K562 (cell line): ENCODE results near the gene CWC22. TPM values are rescaled to one million over a fixed set of nuclear protein-coding genes. Genes with fewer than 3 reads are reported as not detected.
A peak's percentile ranks its signal among the peaks of the same experiment; 100 is the strongest.

Source experiments
- ATAC-seq: fragments of 200-7000 bp; cut with Tn5 transposase; 3 replicates; pipeline ENCODE4 v1.9.1; 2020; ENCODE audit warnings: moderate library complexity
- BruUV-seq: library from RNA; stranded (reverse); fragments of 400-500 nt; replicated peaks from 2 replicates; lab custom pipeline; 2021; lab: Mats Ljungman, UMichigan
- CTCF ChIA-PET: fragments of 300-600 bp; formaldehyde crosslinking; extraction: SDS; loops from one replicate; lab custom pipeline; 2021; ENCODE audit warnings: low intra/inter-chr PET ratio; lab: Yijun Ruan, JAX
- POLR2A ChIA-PET: fragments of 300-600, 350-650 bp; sonication (Branson Sonifier 250); formaldehyde crosslinking; extraction: SDS; loops from one replicate; lab custom pipeline; 2021; ENCODE audit warnings: antibody characterized with exemption, inconsistent platforms; lab: Yijun Ruan, JAX
- DNase-seq, 4 experiments: peaks; one replicate each; pipeline versions ENCODE4 v3.0.0 to v3.0.0-alpha.2; 2011 to 2018; ENCODE audit warnings: low spot score in 3 of 4, mixed read lengths in 3 of 4; ENCODE audit errors: extremely low read depth in 1 of 4
- FAIRE-seq: peaks from 2 replicates; lab custom pipeline; 2011; peaks lifted over from hg19 to GRCh38; lab: Jason Lieb, UNC
- H2AFZ ChIP-seq: 2 replicates; pipeline ENCODE4 v1.6.0; 2011; ENCODE audit warnings: low read depth, low read length, control low read depth, inconsistent platforms
- H3K27ac ChIP-seq: fragments of 200-600 bp; 3 replicates; pipeline ENCODE4 v1.8.0; 2011; ENCODE audit warnings: low read depth, mild to moderate bottlenecking, control low read depth, inconsistent platforms, low read length, moderate library complexity, mixed read lengths; ENCODE audit errors: extremely low read depth
- H3K27me3 ChIP-seq, 2 experiments: fragments of 300-600 bp in 1 of 2; 2 replicates in 1 of 2; 3 replicates in 1 of 2; pipeline versions ENCODE4 v1.6.0 to v1.8.0; 2011; ENCODE audit warnings: inconsistent platforms in 2 of 2, low read length in 2 of 2, mild to moderate bottlenecking in 1 of 2, mixed read lengths in 1 of 2, moderate library complexity in 1 of 2; ENCODE audit not compliant: control insufficient read depth in 2 of 2, insufficient read depth in 2 of 2
- H3K36me3 ChIP-seq: fragments of 300-600 bp; 3 replicates; pipeline ENCODE4 v1.8.0; 2011; ENCODE audit warnings: mild to moderate bottlenecking, low read length, inconsistent platforms; ENCODE audit not compliant: control insufficient read depth, insufficient read depth
- H3K4me1 ChIP-seq, 2 experiments: fragments of 200-600 bp in 1 of 2; replicated peaks in 1 of 2; 2 replicates in 1 of 2; 3 replicates in 1 of 2; pipeline versions ENCODE4 v1.5.1 to v1.8.0; 2011; ENCODE audit warnings: inconsistent platforms in 2 of 2, low read length in 2 of 2, mild to moderate bottlenecking in 1 of 2, mixed read lengths in 1 of 2, moderate library complexity in 1 of 2; ENCODE audit not compliant: control insufficient read depth in 2 of 2, insufficient read depth in 2 of 2
- H3K4me2 ChIP-seq: 2 replicates; pipeline ENCODE4 v1.6.1; 2011; ENCODE audit warnings: low read length, control low read depth, inconsistent platforms, mixed read lengths; ENCODE audit not compliant: insufficient read depth
- H3K4me3 ChIP-seq: fragments of 200-600 bp; sonication (generic), shearing (Covaris generic); 2 replicates; pipeline ENCODE4 v1.5.1; 2016; ENCODE audit warnings: control low read depth, inconsistent platforms
- H3K79me2 ChIP-seq: fragments of 200-600 bp; 3 replicates; pipeline ENCODE4 v1.8.0; 2011; ENCODE audit warnings: low read length, inconsistent platforms; ENCODE audit not compliant: control insufficient read depth, insufficient read depth
- H3K9ac ChIP-seq, 2 experiments: 2 replicates each; pipeline versions ENCODE4 v1.6.0 to v1.6.1; 2011; ENCODE audit warnings: low read depth in 2 of 2, low read length in 2 of 2, control low read depth in 1 of 2, inconsistent platforms in 1 of 2, mild to moderate bottlenecking in 1 of 2, mixed read lengths in 1 of 2; ENCODE audit not compliant: insufficient read depth in 1 of 2
- H3K9me1 ChIP-seq: one replicate; pipeline ENCODE4 v1.6.0; 2011; ENCODE audit warnings: inconsistent platforms, mild to moderate bottlenecking, low read length, moderate library complexity; ENCODE audit not compliant: control insufficient read depth, insufficient read depth
- H3K9me3 ChIP-seq: replicated peaks from 2 replicates; pipeline ENCODE4 v1.5.1; 2011; ENCODE audit warnings: low read depth, low read length, inconsistent platforms; ENCODE audit not compliant: control insufficient read depth, insufficient read depth
- H4K20me1 ChIP-seq: replicated peaks from 2 replicates; pipeline ENCODE4 v1.6.1; 2011; ENCODE audit warnings: low read length, inconsistent platforms, mixed read lengths; ENCODE audit not compliant: control insufficient read depth, insufficient read depth
- ATF3 ChIP-seq, 2 experiments: fragments of 450-650 bp in 1 of 2; sonication (generic) in 1 of 2; formaldehyde crosslinking in 1 of 2; IDR thresholded peaks in 1 of 2; conservative IDR thresholded peaks in 1 of 2; 2 replicates each; pipeline versions ENCODE4 v1.6.1 to v1.8.1; 2016 to 2023; ENCODE audit warnings: mild to moderate bottlenecking in 2 of 2, moderate library complexity in 2 of 2, inconsistent platforms in 1 of 2, missing genetic modification reagents in 1 of 2
- CEBPG ChIP-seq, 3 experiments: fragments of 200-800 bp in 1 of 3; sonication (Bioruptor generic) in 1 of 3; sonication (generic) in 1 of 3; formaldehyde crosslinking in 1 of 3; IDR thresholded peaks in 2 of 3; conservative IDR thresholded peaks in 1 of 3; 2 replicates each; pipeline versions ENCODE4 v1.6.1 to v1.8.0; 2016 to 2022; ENCODE audit warnings: missing compliant biosample characterization in 2 of 3, missing genetic modification characterization in 2 of 3, mild to moderate bottlenecking in 1 of 3, missing genetic modification reagents in 1 of 3
- E2F1 ChIP-seq: sonication (generic); formaldehyde crosslinking; IDR thresholded peaks from 2 replicates; pipeline ENCODE4 v1.8.1; 2023; ENCODE audit warnings: mild to moderate bottlenecking, missing genetic modification reagents, moderate library complexity
- MAZ ChIP-seq, 2 experiments: fragments of 450-650 bp in 1 of 2; sonication (generic) in 1 of 2; formaldehyde crosslinking; IDR thresholded peaks in 1 of 2; conservative IDR thresholded peaks in 1 of 2; 2 replicates each; pipeline versions ENCODE4 v1.4.0 to v1.5.0; 2020; ENCODE audit warnings: mild to moderate bottlenecking in 1 of 2, missing genetic modification reagents in 1 of 2
- PRDM10 ChIP-seq: fragments of 450-650 bp; IDR thresholded peaks from 2 replicates; pipeline ENCODE4 v1.6.1; 2018; ENCODE audit not compliant: partially characterized antibody
- SAFB ChIP-seq: fragments of 200-400 bp; formaldehyde crosslinking; IDR thresholded peaks from 2 replicates; pipeline ENCODE4 v1.6.1; 2017; ENCODE audit warnings: low read depth, low read length, borderline replicate concordance
- ZNF668 ChIP-seq: fragments of 250-450 bp; sonication (Bioruptor Pico); IDR thresholded peaks from 2 replicates; pipeline ENCODE4 v1.8.0; 2022; ENCODE audit warnings: mild to moderate bottlenecking, inconsistent platforms
- WGBS: fragments of 100-300 bp; shearing (Covaris generic); methylation state at CpG from one replicate; pipeline ENCODE4 v1.1.6; 2016; ENCODE audit warnings: low coverage, mixed read lengths; ENCODE audit not compliant: insufficient coverage; ENCODE audit errors: missing lambda C conversion rate; 5-methylcytosine and 5-hydroxymethylcytosine counted together
- in situ Hi-C: fragments of 300-500 bp; cut with MboI; formaldehyde crosslinking; loops from 4 replicates; pipeline ENCODE4 v1.15.0; 2018; ENCODE audit warnings: inconsistent platforms, mixed read lengths
- intact Hi-C: fragments of 100-400 bp; cut with micrococcal nuclease; formaldehyde crosslinking; loops from 2 replicates; pipeline ENCODE4 v1.14.2; 2022
- polyA plus RNA-seq, 8 experiments: library from polyadenylated mRNA; depleted of rRNA in 4 of 8; stranded (reverse) in 5 of 8; unstranded in 3 of 8; fragments of >200 nt; fragmentation: Nextera tagmentation in 2 of 8; fragmentation: Illumina TruSeq in 1 of 8; extraction: Ambion mirVana in 2 of 8; extraction: Trizol in 1 of 8; gene quantifications; 2 replicates each; pipeline versions ENCODE4 v1.2.1 to v1.2.3, GENCODE V29; 2011 to 2014; ENCODE audit warnings: inconsistent platforms in 1 of 8, missing spikeins in 1 of 8
- total RNA-seq, 7 experiments: library from RNA; depleted of rRNA in 6 of 7; stranded (reverse); fragments of >200 nt in 6 of 7; fragmentation: Illumina TruSeq in 2 of 7; extraction: Trizol in 2 of 7; gene quantifications; 2 replicates each; pipeline versions ENCODE4 v1.2.1 to v1.2.3, GENCODE V29; 2011 to 2021; ENCODE audit warnings: low replicate concordance in 1 of 7

The CWC22 gene
- total and polyA plus RNA-seq, 9 of the 15 experiments (the other 6 are each of a cell fraction or from before 2014, with no cell fraction given): 14.5 to 54.2 (median 36.7) TPM

- Histone ChIP-seq H3K36me3 (peaks cover 68% of the 10 kb centered on the region), H3K9ac (no peak overlapping the region), H3K4me3 (no peak overlapping the region), H3K27me3 (no peaks in the 10 kb centered on the region), H4K20me1 (no peaks in the 10 kb centered on the region), H3K27ac (no peak overlapping the region), H3K4me1 (no peaks in the 10 kb centered on the region), H3K9me1 (no peaks in the 10 kb centered on the region), H3K9me3 (no peaks in the 10 kb centered on the region), H2AFZ (no peak overlapping the region), H3K4me2 (no peak overlapping the region), H3K79me2 (no peaks in the 10 kb centered on the region)
- BruUV-seq: no TSS peak
- ATAC-seq (no peak), FAIRE-seq (no peak), DNase-seq (no peak)
- in situ Hi-C loops (no loop called here), intact Hi-C loops (no loop called here)
- CTCF ChIA-PET: no interaction called here
- POLR2A ChIA-PET: no interaction called here
- 99% methylated on average over 4 of the region's 4 CpGs for WGBS
- TF ChIP-seq SAFB (no peak), MAZ (CRISPR knock-in tag; conservative IDR thresholded peaks at IDR 0.05 in 1 of 2, IDR thresholded peaks at IDR 0.05 in 1 of 2) (no peak), CEBPG (CRISPR knock-in tag; IDR thresholded peaks at IDR 0.05) (no peak), CEBPG (tag; conservative IDR thresholded peaks at IDR 0.05 in 1 of 2, IDR thresholded peaks at IDR 0.05 in 1 of 2) (peak; percentile 14 to 55; a peak in 3 of 4 replicates), PRDM10 (no peak), E2F1 (CRISPR knock-in tag) (no peak), ATF3 (IDR thresholded peaks at IDR 0.05) (peak; percentile 76), ATF3 (CRISPR knock-in tag; conservative IDR thresholded peaks at IDR 0.05) (no peak), ZNF668 (CRISPR knock-in tag) (no peak)
Measured at GRCh38 chr2:179963626-179964025, 43.5 kb downstream of the CWC22 start.
